Measurements from ENCODE around the gene ABCA1.
"Not testable (repeated sequence)": the region's sequence is repeated elsewhere in the genome, so short reads cannot be mapped to it uniquely, and the experiment has no call there.

- not testable (repeated sequence) for TF ChIP-seq CTCF (conservative IDR thresholded peaks at IDR 0.05 in 1 of 2, IDR thresholded peaks at IDR 0.05 in 1 of 2; ENCODE audit: low read depth in 1 of 2, low read length in 2 of 2); EZH2 (IDR thresholded peaks at IDR 0.05; ENCODE audit: low read length, missing control alignments)
These were observed 30.1 kb upstream of the ABCA1 start for GRCh38 chr9:104958006-104958405.

All from fibroblast of lung (primary cell).